Cerebellar nuclear complex (tissue), 1 donor: Measurements from ENCODE around the gene MNT.
"Not testable (repeated sequence)": the region's sequence is repeated elsewhere in the genome, so short reads cannot be mapped to it uniquely, and the experiment has no call there.

ENCODE experiments used
- DNase-seq, 2 experiments: peaks; one replicate each; lab custom pipeline; 2025; lab: John Stamatoyannopoulos, UW

The MNT gene, protein sequence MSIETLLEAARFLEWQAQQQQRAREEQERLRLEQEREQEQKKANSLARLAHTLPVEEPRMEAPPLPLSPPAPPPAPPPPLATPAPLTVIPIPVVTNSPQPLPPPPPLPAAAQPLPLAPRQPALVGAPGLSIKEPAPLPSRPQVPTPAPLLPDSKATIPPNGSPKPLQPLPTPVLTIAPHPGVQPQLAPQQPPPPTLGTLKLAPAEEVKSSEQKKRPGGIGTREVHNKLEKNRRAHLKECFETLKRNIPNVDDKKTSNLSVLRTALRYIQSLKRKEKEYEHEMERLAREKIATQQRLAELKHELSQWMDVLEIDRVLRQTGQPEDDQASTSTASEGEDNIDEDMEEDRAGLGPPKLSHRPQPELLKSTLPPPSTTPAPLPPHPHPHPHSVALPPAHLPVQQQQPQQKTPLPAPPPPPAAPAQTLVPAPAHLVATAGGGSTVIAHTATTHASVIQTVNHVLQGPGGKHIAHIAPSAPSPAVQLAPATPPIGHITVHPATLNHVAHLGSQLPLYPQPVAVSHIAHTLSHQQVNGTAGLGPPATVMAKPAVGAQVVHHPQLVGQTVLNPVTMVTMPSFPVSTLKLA

DNA sequence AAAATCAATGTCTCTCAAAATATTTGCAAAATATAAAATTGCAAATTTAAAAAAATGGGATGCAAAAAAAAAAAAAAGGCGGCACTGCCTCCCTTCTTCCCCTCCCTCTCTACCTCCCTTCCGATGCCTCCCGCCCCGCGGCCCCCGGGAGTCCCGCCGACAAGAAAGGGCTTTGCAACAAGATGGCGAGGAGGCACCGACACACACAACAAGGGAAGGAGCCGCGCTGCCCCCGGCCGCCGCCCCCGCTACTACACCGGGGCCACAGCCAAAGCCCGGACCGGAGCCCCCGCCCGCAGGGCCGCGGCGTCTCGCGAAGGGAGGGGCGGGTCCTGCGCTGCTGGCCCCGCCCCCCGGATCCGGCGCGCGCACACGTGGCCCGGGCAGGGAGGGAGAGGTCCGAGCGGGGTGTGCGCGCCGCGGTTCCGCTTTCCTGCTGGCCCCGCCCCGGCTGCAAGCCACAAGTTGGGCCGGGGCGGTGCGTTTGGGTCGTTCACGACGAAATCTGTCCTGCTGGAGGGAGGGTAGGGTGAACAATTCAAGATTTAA is at the start of gene MNT:
TSS of gene MNT (minus strand) at position 184 of the 549 bp plus-strand sequence. CDS start 348 bp downstream, outside the sequence.
- DNase-seq, result peak in 1 of 2 experiments; percentile 74

- DNase-seq, result no peak
Measured at GRCh38 chr17:2450016-2450650, 49.3 kb upstream of the MNT start.

DNA sequence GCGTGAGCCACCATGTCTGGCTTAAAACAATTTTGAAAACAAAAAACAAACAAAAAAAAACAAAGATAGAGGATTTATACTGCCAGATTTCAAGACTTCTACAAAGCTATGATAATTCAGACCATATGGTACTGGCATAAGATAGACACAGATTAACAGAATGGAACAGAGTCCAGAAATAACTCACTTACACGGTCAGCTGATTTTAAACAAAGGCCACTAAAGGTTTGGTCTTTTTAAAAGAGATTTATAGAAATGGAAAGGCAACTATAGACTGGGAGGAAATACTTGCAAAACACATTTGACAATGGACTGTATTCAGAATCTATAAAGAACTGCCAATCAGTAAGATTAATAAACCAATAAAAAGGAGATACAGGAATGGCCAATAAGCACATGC is 48.6 kb upstream of the MNT start:
- DNase-seq, result peak in 1 of 2 experiments; percentile 64

DNA sequence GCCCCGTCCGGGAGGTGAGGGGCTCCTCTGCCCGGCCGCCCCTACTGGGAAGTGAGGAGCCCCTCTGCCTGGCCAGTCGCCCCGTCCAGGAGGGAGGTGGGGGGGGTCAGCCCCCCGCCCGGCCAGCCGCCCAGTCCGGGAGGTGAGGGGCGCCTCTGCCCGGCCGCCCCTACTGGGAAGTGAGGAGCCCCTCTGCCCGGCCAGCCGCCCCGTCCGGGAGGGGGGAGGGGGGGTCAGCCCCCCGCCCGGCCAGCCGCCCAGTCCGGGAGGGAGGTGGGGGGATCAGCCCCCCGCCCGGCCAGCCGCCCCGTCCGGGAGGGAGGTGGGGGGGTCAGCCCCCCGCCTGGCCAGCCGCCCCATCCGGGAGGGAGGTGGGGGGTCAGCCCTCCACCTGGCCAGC is 46.6 kb upstream of the MNT start:
- not testable (repeated sequence) for DNase-seq

DNA sequence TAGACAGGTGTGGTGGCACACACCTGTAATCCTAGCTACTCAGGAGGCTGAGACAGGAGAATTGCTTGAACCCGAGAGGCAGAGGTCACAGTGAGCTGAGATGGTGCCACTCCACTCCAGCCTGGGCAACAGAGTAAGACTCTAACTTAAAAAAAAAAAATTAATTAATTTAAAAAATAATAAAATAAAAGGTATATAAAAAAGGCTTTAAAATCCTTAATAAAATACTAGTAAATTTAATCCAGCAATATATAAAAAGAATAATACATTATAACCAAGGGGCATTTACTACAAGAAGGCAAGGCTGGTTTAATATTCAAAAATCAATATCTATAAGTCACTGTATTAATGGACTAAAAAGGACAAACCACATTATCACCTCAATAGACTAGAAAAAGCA is 44.8 kb upstream of the MNT start:
- DNase-seq, result no peak

DNA sequence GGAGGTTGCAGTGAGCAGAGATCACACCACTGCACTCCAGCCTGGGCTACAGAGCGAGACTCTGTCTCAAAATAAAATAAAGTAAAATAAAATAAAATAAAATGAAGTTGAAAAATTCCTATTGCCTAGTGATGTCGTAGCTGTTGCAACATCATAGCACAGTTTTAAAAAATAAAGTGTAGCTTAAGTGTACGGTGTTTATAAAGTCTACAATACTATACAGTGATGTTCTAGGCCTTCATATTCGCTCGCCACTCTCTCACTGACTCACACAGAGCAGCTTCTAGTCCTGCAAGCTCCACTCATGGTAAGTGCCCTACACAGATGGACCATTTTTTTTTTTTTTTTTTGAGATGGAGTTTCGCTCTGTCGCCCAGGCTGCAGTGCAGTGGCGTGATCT is 43.5 kb upstream of the MNT start:
- DNase-seq, result no peak

- no peak for DNase-seq
Measured at GRCh38 chr17:2442166-2442565, 41.3 kb upstream of the MNT start.

- DNase-seq, result no peak
Measured at GRCh38 chr17:2440930-2441329, 40.1 kb upstream of the MNT start.

- DNase-seq, result not testable (repeated sequence)
Measured at GRCh38 chr17:2439997-2440396, 39.1 kb upstream of the MNT start.

DNA sequence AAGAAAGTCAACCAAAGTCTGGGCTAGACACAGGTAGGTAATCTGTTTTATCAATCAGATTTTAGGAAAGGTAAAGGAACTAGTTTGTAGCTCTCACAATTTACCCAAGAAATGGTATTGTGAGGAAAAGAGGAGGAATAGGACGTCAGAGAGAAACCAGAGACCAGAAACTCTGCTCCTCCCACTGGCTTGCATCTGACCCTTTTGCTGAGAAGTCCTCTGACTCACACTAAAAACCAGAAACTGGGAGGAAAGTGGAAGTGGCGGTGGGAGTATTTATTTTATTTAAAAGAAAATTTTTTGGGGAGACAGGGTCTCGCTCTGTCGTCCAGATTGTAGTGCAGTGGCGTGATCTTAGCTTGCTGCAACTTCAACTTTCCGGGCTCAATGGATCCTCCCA is 38.0 kb upstream of the MNT start:
- no peak for DNase-seq

DNA sequence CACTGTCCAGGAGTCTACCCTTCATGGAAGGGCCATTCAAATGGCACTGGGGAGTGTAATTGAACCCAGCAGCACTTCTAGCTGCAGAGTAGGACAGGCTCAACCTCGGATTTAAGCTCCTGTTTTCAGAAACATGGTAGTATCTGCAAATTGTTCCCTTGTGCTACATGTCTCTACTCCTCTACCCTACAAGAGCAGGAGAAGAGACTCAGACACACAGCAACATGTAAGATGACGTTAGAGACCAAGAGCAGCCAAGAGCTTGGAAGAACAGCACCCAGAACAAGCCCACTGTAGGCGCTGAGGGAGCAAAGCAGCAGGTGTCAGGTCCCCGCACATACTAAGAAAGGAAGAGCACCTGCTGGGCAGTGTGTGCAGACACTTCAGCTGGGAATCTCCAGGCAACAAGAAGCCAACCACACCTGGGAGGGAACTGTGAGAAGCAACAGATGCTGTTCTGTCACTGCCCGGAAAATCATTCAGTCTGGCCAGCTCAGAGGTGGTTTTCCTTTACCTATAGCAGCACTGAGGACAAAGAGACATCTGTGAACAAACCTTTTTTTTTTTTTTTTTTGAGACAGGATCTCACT is 35.6 kb upstream of the MNT start:
- DNase-seq, result no peak

DNA sequence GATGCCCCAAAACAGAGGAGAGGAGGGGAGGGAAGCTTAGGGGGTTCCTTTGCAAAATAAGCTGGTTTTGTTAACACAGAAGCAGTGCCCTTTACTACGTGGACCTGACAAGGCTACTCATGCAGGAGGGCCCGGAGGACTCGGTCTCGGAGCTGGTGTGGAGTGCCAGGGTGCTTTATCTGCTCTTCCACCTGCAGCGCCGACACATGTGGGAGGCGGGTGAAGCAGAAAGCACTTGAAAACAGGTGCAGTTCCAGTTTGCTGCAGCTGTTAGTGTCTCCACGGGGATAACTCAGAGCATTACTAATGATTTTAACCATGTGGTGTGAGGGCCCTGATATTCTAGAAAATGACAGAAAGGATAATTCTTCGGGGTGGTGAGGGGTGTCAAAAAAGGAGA is 35.0 kb upstream of the MNT start:
- DNase-seq, result no peak

GRCh38 chr17:2435181-2435741 is 34.4 kb upstream of the MNT start:
- no peak for DNase-seq

- no peak for DNase-seq
Measured at GRCh38 chr17:2433696-2434095, 32.8 kb upstream of the MNT start.

DNA sequence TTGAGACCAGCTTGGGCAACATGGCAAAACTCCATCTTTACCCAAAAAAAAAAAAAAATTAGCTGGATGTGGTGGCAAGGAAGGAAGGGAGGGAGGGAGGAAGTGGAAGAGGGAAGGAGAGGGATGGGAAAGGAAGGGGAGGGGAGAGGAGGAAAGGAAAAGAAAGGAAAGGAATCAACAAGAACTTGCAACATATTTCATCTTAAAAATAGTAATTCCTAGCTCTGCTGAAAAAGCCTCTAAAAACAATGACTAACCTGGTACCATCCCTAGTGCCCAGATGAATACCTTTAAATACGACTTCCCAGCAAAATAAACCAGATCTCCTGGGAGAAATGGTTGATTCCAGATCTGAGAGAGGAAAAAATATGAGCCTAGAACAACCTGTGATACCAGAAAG is 27.1 kb upstream of the MNT start:
- DNase-seq, result no peak

- DNase-seq, result no peak
Measured at GRCh38 chr17:2427215-2427614, 26.4 kb upstream of the MNT start.

DNA sequence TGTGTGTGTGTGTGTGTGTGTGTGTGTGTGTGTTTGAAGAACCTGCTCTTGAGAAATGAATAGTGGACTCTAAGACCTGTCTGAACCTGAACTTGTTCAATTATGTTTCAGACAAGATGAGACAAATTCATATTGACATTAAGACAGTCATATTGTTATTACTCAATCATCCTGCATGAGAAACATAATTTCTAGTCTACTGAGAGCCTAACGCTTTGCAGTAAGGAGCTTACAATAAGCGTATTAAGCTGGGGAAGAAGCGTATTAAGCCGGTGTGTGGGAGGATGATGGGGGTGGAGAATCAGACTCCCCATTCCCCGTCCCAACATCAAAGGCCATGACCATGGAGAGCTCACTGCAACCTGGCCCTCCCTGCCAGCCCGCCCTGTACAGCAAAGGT is 22.4 kb upstream of the MNT start:
- DNase-seq, result no peak

- DNase-seq, result no peak
Measured at GRCh38 chr17:2421315-2422147, 20.7 kb upstream of the MNT start.

- DNase-seq, result no peak
Measured at GRCh38 chr17:2420176-2420575, 19.3 kb upstream of the MNT start.

DNA sequence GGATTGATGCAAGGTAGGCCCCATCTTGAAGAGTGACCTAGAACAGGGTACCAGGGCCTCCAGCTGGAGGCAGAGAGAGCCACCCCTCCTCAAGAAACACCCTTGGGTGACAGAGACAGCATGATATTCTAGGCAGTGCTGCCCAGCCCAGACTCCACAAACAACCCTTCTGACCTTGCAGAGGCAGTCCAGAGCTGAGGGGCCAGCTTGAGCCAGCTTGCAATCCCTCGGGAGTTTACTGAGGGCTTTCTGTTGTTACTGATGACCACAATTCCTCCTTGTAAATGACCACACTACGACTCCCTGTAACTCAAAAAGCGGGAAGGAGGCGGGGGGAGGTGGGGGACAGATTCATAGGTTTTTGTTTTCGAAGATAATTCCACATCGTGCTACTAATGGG is 18.6 kb upstream of the MNT start:
- no peak for DNase-seq

- no peak for DNase-seq
Measured at GRCh38 chr17:2418572-2418971, 17.7 kb upstream of the MNT start.
